HepG2 (cell line): ENCODE results near the gene DPPA2. TPM values are rescaled to one million over a fixed set of nuclear protein-coding genes. Genes with fewer than 3 reads are reported as not detected.

ENCODE experiments used
- ATAC-seq: fragments of 200-7000 bp; cut with Tn5 transposase; 3 replicates; pipeline ENCODE4 v1.9.1; 2020; ENCODE audit warnings: mild to moderate bottlenecking, moderate library complexity
- BruUV-seq: library from RNA; stranded (reverse); fragments of 400-500 nt; replicated peaks from 2 replicates; lab custom pipeline; 2021; lab: Mats Ljungman, UMichigan
- CTCF ChIA-PET: fragments of 300-600 bp; formaldehyde crosslinking; extraction: SDS; loops from one replicate; lab custom pipeline; 2021; ENCODE audit warnings: low total read pairs, inconsistent platforms, low intra/inter-chr PET ratio; lab: Yijun Ruan, JAX
- POLR2A ChIA-PET: fragments of 350-600 bp; sonication (Branson Sonifier 250); formaldehyde crosslinking; loops from one replicate; lab custom pipeline; 2020; ENCODE audit warnings: antibody characterized with exemption, inconsistent platforms; lab: Yijun Ruan, JAX
- DNase-seq: peaks from one replicate; pipeline ENCODE4 v3.0.0-alpha.2; 2015; ENCODE audit warnings: low spot score
- FAIRE-seq: peaks from 3 replicates; lab custom pipeline; 2011; peaks lifted over from hg19 to GRCh38; lab: Jason Lieb, UNC
- H2AFZ ChIP-seq: one replicate; pipeline ENCODE4 v1.6.1; 2011; ENCODE audit warnings: low read length, inconsistent platforms
- H3K27ac ChIP-seq: fragments of 300-600 bp; 3 replicates; pipeline ENCODE4 v1.8.0; 2011; ENCODE audit warnings: mixed run types, mild to moderate bottlenecking, mixed read lengths, low read length, inconsistent platforms; ENCODE audit not compliant: insufficient read depth; ENCODE audit errors: extremely low read length
- H3K27me3 ChIP-seq, 2 experiments: fragments of 200-600 bp in 1 of 2; 2 replicates in 1 of 2; 3 replicates in 1 of 2; pipeline versions ENCODE4 v1.6.0 to v1.8.0; 2011; ENCODE audit warnings: low read length in 2 of 2, mild to moderate bottlenecking in 2 of 2, moderate library complexity in 2 of 2, inconsistent platforms in 1 of 2; ENCODE audit not compliant: insufficient read depth in 2 of 2, control insufficient read depth in 1 of 2
- H3K36me3 ChIP-seq, 2 experiments: fragments of 200-600 bp in 1 of 2; replicated peaks in 1 of 2; 2 replicates in 1 of 2; 3 replicates in 1 of 2; pipeline versions ENCODE4 v1.5.1 to v1.8.0; 2011; ENCODE audit warnings: low read length in 2 of 2, inconsistent platforms in 1 of 2; ENCODE audit not compliant: insufficient read depth in 2 of 2, control insufficient read depth in 1 of 2
- H3K4me1 ChIP-seq: 2 replicates; pipeline ENCODE4 v1.5.1; 2012; ENCODE audit warnings: low read length, inconsistent platforms; ENCODE audit not compliant: insufficient read depth
- H3K4me2 ChIP-seq: 2 replicates; pipeline ENCODE4 v1.6.0; 2011; ENCODE audit warnings: low read depth, low read length, inconsistent platforms
- H3K4me3 ChIP-seq, 3 experiments: fragments of 200-600 bp in 1 of 3; sonication (generic), shearing (Covaris generic) in 1 of 3; replicated peaks in 1 of 3; 2 replicates each; pipeline ENCODE4 v1.5.1; 2011 to 2016; ENCODE audit warnings: low read length in 3 of 3, inconsistent platforms in 2 of 3, low read depth in 2 of 3, mild to moderate bottlenecking in 2 of 3, control low read depth in 1 of 3, mixed read lengths in 1 of 3; ENCODE audit not compliant: insufficient read depth in 1 of 3
- H3K79me2 ChIP-seq: one replicate; pipeline ENCODE4 v1.6.1; 2011; ENCODE audit warnings: low read length, inconsistent platforms; ENCODE audit not compliant: insufficient read depth
- H3K9ac ChIP-seq: 2 replicates; pipeline ENCODE4 v1.6.0; 2011; ENCODE audit warnings: mild to moderate bottlenecking, low read depth, low read length, inconsistent platforms; ENCODE audit not compliant: insufficient read depth
- H3K9me3 ChIP-seq: 2 replicates; pipeline ENCODE4 v1.5.1; 2012; ENCODE audit warnings: mild to moderate bottlenecking, low read length
- H4K20me1 ChIP-seq: 2 replicates; pipeline ENCODE4 v1.6.0; 2011; ENCODE audit warnings: inconsistent platforms, mild to moderate bottlenecking, low read length, moderate library complexity; ENCODE audit not compliant: insufficient read depth
- GPN1 ChIP-seq: sonication (generic); formaldehyde crosslinking; IDR thresholded peaks from 2 replicates; pipeline ENCODE4 v1.5.1; 2020; ENCODE audit warnings: missing genetic modification reagents, borderline replicate concordance
- HDAC2 ChIP-seq: sonication (generic); formaldehyde crosslinking; IDR thresholded peaks from 2 replicates; pipeline ENCODE4 v1.4.0; 2020; ENCODE audit warnings: missing genetic modification reagents
- NFATC3 ChIP-seq: sonication (generic); formaldehyde crosslinking; IDR thresholded peaks from 2 replicates; pipeline ENCODE4 v1.5.1; 2020; ENCODE audit warnings: mild to moderate bottlenecking, missing genetic modification reagents
- NFIC ChIP-seq: IDR thresholded peaks from 2 replicates; pipeline ENCODE4 v1.6.1; 2012; ENCODE audit warnings: mild to moderate bottlenecking, low read length, inconsistent platforms
- PAF1 ChIP-seq: IDR thresholded peaks from 2 replicates; pipeline ENCODE4 v1.6.1; 2016; ENCODE audit warnings: missing genetic modification reagents, missing compliant biosample characterization
- SNAI1 ChIP-seq: sonication (generic); formaldehyde crosslinking; IDR thresholded peaks from 2 replicates; pipeline ENCODE4 v1.5.0; 2020; ENCODE audit warnings: mild to moderate bottlenecking, missing genetic modification reagents, borderline replicate concordance
- SNAPC2 ChIP-seq: sonication (generic); formaldehyde crosslinking; IDR thresholded peaks from 2 replicates; pipeline ENCODE4 v1.8.1; 2022; ENCODE audit warnings: mild to moderate bottlenecking, missing genetic modification reagents
- U2AF1 ChIP-seq: fragments of 200-400 bp; formaldehyde crosslinking; optimal IDR thresholded peaks from 2 replicates; pipeline ENCODE3; 2017; ENCODE audit warnings: mild to moderate bottlenecking, low read depth, low read length
- XBP1 ChIP-seq: sonication (generic); formaldehyde crosslinking; IDR thresholded peaks from 2 replicates; pipeline ENCODE4 v1.5.0; 2020; ENCODE audit warnings: missing genetic modification reagents
- YEATS4 ChIP-seq: sonication (generic); formaldehyde crosslinking; IDR thresholded peaks from 2 replicates; pipeline ENCODE4 v1.4.0; 2020; ENCODE audit warnings: missing genetic modification reagents, borderline replicate concordance
- ZNF280B ChIP-seq: sonication (generic); formaldehyde crosslinking; IDR thresholded peaks from 2 replicates; pipeline ENCODE4 v1.5.0; 2020; ENCODE audit warnings: missing genetic modification reagents, mild to moderate bottlenecking, borderline replicate concordance
- ZNF317 ChIP-seq: sonication (generic); formaldehyde crosslinking; IDR thresholded peaks from 2 replicates; pipeline ENCODE4 v1.5.0; 2020; ENCODE audit warnings: mild to moderate bottlenecking, missing genetic modification reagents
- ZNF350 ChIP-seq: sonication (generic); formaldehyde crosslinking; IDR thresholded peaks from 2 replicates; pipeline ENCODE4 v1.4.0; 2020; ENCODE audit warnings: mild to moderate bottlenecking, low read depth, missing genetic modification reagents, borderline replicate concordance
- ZNF629 ChIP-seq: sonication (generic); formaldehyde crosslinking; conservative IDR thresholded peaks from 2 replicates; pipeline ENCODE4 v1.5.0; 2020; ENCODE audit warnings: missing genetic modification reagents
- WGBS: methylation state at CpG from one replicate; pipeline ENCODE4 v1.1.6; 2017; ENCODE audit warnings: low lambda C conversion rate; 5-methylcytosine and 5-hydroxymethylcytosine counted together
- in situ Hi-C: cut with HindIII; loops from 2 replicates; pipeline ENCODE4 v1.10.0; 2017; ENCODE audit warnings: low pct_unique_long_range_greater_than_20kb; ENCODE audit not compliant: extremely low pct_ligation_motif_present
- intact Hi-C: fragments of 100-400 bp; cut with micrococcal nuclease; formaldehyde crosslinking; loops from one replicate; pipeline ENCODE4 v1.10.0; 2022; ENCODE audit not compliant: unreplicated experiment
- polyA plus RNA-seq, 8 experiments: library from polyadenylated mRNA; depleted of rRNA in 3 of 8; stranded (reverse) in 7 of 8; unstranded in 1 of 8; fragments of >200 nt; fragmentation: Illumina TruSeq in 4 of 8; extraction: Trizol in 4 of 8; gene quantifications; 2 replicates each; pipeline versions ENCODE4 v1.2.1 to v1.2.3, GENCODE V29; 2011 to 2016; ENCODE audit warnings: low read depth in 4 of 8, missing spikeins in 1 of 8, mixed read lengths in 1 of 8; ENCODE audit not compliant: insufficient read depth in 1 of 8
- total RNA-seq, 5 experiments: library from RNA; depleted of rRNA; stranded (reverse); fragments of >200 nt; fragmentation: Illumina TruSeq; extraction: Trizol; gene quantifications; 2 replicates each; pipeline ENCODE4 v1.2.3, GENCODE V29; 2016; ENCODE audit warnings: low read depth in 1 of 5
- TF ChIP-seq, protein P1 (sequence below): sonication (generic); formaldehyde crosslinking; conservative IDR thresholded peaks from 2 replicates; pipeline ENCODE4 v1.4.0; 2020; ENCODE audit warnings: missing genetic modification reagents

Gene DPPA2
- total and polyA plus RNA-seq, 2 of the 13 experiments (the other 11 are each of a cell fraction or from before 2014, with no cell fraction given) = not detected

DNA sequence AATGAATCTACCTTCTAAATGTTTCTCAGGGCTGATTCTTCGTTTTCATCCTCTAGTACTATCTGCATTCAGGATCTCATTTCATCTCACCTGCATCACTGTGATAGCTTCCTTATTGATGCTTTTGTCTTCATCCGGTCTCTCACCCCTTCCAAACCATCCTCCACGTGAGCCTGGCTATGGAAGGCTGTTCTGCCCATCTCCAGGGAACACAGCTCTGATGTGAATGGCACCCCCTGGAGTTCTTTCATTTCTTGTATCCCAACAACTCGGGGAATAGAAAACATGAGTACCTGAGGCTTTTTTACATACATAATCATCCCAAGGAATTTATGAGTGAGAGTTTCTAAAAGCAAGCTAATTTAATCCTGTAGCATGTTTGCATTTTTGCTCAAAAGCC, 29.8 kb upstream of the DPPA2 start:
- CTCF ChIA-PET = no interaction called here
- TF ChIP-seq NFIC (no peak), ZNF317 (no peak)
- no TSS peak for BruUV-seq

GRCh38 chr3:109339714-109340648, 23.7 kb upstream of the DPPA2 start:
- H4K20me1 ChIP-seq = no peaks in the 10 kb centered on the region
- POLR2A ChIA-PET = no interaction called here
- TF ChIP-seq XBP1 (CRISPR knock-in tag) (no peak), YEATS4 (no peak), SNAI1 (no peak), NFATC3 (CRISPR knock-in tag) (no peak), ZNF280B (CRISPR knock-in tag) (no peak), GPN1 (CRISPR knock-in tag) (no peak), U2AF1 (no peak), PAF1 (CRISPR knock-in tag) (no peak), SNAPC2 (CRISPR knock-in tag) (no peak), ZNF350 (CRISPR knock-in tag) (no peak), ZNF629 (CRISPR knock-in tag) (no peak), HDAC2 (CRISPR knock-in tag) (no peak)
- TF ChIP-seq, protein P1, sequence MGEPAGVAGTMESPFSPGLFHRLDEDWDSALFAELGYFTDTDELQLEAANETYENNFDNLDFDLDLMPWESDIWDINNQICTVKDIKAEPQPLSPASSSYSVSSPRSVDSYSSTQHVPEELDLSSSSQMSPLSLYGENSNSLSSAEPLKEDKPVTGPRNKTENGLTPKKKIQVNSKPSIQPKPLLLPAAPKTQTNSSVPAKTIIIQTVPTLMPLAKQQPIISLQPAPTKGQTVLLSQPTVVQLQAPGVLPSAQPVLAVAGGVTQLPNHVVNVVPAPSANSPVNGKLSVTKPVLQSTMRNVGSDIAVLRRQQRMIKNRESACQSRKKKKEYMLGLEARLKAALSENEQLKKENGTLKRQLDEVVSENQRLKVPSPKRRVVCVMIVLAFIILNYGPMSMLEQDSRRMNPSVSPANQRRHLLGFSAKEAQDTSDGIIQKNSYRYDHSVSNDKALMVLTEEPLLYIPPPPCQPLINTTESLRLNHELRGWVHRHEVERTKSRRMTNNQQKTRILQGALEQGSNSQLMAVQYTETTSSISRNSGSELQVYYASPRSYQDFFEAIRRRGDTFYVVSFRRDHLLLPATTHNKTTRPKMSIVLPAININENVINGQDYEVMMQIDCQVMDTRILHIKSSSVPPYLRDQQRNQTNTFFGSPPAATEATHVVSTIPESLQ = no peak

More for the DNA sequence above, 29.8 kb upstream of the DPPA2 start:
- Histone ChIP-seq H3K79me2 (no peaks in the 10 kb centered on the region), H3K36me3 (no peaks in the 10 kb centered on the region), H2AFZ (no peak overlapping the region), H3K27ac (no peak overlapping the region), H3K9ac (no peak overlapping the region), H3K4me3 (no peak overlapping the region), H3K4me2 (no peak overlapping the region), H3K27me3 (no peaks in the 10 kb centered on the region; a peak in 1 of 5 replicates), H3K9me3 (no peaks in the 10 kb centered on the region), H4K20me1 (no peaks in the 10 kb centered on the region), H3K4me1 (no peaks in the 10 kb centered on the region)
- FAIRE-seq (no peak), ATAC-seq (no peak), DNase-seq (no peak)
- in situ Hi-C loops (no loop called here), intact Hi-C loops (no loop called here)
- POLR2A ChIA-PET = no interaction called here
- WGBS = 10% methylated on average over 4 of the region's 4 CpGs

More at GRCh38 chr3:109339714-109340648, 23.7 kb upstream of the DPPA2 start:
- H3K9me3 ChIP-seq = no peaks in the 10 kb centered on the region
- ATAC-seq = no peak
- BruUV-seq = no TSS peak
- H3K4me2 ChIP-seq = no peak overlapping the region
- H2AFZ ChIP-seq = no peak overlapping the region
- WGBS = 30% methylated on average over 5 of the region's 5 CpGs
- H3K79me2 ChIP-seq = no peaks in the 10 kb centered on the region
- H3K4me1 ChIP-seq = 0 out of 2 replicates have a peak, but pooled peaks cover 8% of the 10 kb centered on the region
- H3K27me3 ChIP-seq = no peaks in the 10 kb centered on the region; a peak in 1 of 5 replicates
- no peak overlapping the region for H3K9ac ChIP-seq
- intact Hi-C loops = no loop called here
- CTCF ChIA-PET = no interaction called here
- H3K36me3 ChIP-seq = no peaks in the 10 kb centered on the region
- in situ Hi-C loops = no loop called here
- FAIRE-seq = no peak
- no peak for DNase-seq
- no peak overlapping the region for H3K27ac ChIP-seq
- H3K4me3 ChIP-seq = no peak overlapping the region
